HUDEP-2 (cell line): ENCODE measurements around the gene PIN1.
A peak's percentile ranks its signal among the peaks of the same experiment; 100 is the strongest.
"Not testable (repeated sequence)": the region's sequence is repeated elsewhere in the genome, so short reads cannot be mapped to it uniquely, and the experiment has no call there.

ENCODE experiments used
- DNase-seq, 76 experiments: peaks; one replicate each; lab custom pipeline; 2025; ENCODE audit not compliant: unreplicated experiment in 76 of 76; lab: John Stamatoyannopoulos, UW

Gene PIN1

DNA sequence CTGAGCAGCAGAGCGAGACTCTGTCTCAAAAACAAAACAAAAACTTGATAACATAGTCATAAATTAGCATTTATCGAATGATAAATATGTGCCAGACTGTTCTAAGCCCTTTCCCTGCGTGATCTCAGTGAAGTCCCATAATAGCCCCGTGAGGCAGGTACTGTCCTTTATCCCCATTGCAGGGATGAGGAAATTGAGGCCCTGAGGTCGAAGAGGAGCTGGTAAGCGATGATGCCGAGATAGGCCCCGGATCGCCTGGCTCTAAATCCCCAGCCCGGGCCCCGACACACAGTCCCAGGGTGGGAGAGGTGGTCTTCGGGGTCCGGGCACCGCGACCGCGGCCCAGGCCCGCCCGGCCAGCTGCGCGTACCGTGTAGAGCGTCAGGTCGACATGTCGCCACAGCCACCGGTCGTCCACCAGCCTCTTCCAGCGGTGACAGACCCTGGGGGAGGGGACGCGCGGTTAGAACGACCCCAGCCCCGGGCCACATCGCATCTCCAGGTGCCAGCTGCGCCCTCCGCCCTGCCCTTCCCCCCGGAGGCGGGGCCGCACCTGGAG lies 16.9 kb upstream of the PIN1 start:
- no peak for DNase-seq

DNA sequence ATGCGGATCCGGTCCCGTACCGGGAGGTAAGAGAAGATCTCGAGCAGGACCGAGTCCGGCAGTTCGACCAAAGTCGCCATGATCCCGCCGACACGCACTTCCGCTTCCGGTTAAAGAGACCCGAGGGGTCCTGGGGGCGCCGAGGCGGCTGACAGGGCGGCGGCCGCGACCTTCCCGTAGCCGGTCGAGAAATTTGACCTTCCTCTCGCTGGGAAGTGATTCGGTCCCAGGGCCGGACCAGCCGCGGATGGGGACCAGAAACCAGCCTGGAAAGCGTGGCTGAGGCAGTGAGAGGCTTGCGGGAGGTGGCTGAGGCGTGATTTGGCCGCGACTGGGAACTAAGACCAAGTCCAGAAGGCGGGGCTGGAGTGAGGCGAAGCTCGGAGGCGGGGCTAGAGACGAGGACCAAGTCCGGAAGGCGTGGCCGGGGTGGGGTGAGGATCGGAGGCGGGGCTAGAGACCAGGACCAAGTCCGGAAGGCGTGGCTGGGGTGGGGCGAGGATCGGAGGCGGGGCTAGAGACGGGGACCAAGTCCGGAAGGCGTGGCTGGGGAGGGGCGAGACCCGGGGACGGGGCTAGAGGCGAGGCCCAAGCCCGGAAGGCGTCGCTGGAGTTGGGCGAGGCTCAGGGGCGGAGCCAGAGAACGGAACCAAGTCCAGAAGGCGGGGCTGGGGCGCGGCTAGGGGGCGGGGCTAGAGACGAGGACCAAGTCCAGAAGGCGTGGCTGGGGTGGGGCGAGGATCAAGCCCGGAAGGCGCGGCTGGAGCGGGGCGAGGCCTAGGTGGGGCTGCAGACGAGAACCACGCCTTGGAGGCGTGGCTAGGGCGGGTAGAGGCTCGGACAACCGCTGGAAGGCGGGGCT lies 16.2 kb upstream of the PIN1 start, which contains the start of gene FBXL12:
FBXL12 (minus strand) TSS at position 346 of the 862 bp plus-strand sequence; CDS start at position 80, 266 bp downstream.
- peak; percentile 97 to 100 (median 100) for DNase-seq

DNA sequence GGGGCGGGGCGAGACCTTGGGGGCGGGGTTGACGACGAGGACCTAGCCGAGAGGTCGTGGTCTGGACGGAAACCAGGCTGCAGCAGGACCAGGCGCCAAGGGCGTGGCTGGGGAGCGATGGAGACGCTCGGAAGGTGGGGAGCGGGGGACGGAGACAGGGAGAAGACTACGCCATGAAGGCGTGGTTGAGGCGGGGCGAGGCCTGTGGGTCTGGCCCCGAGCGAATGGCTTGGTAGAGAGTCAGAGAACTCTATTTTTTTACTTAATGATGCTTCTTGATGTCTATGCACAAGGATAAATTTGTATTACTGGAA lies 15.6 kb upstream of the PIN1 start:
- peak in 4 of 76 experiments; percentile 98 to 100 (median 98) for DNase-seq

DNA sequence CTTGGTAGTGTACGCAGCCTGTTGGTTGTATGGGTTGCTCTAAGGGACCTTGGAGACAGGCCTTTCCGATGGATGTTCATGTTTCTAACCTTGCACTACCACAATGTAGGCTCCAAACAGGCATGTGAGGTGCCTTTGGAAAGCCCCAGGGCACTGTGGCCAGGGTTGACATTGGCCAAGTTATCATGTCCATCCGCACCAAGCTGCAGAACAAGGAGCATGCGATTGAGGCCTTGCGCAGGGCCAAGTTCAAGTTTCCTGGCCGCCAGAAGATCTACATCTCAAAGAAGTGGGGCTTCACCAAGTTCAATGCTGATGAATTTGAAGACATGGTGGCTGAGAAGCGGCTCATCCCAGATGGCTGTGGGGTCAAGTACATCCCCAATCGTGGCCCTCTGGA lies 15.1 kb upstream of the PIN1 start:
- DNase-seq: peak in 1 of 76 experiments; percentile 7

DNA sequence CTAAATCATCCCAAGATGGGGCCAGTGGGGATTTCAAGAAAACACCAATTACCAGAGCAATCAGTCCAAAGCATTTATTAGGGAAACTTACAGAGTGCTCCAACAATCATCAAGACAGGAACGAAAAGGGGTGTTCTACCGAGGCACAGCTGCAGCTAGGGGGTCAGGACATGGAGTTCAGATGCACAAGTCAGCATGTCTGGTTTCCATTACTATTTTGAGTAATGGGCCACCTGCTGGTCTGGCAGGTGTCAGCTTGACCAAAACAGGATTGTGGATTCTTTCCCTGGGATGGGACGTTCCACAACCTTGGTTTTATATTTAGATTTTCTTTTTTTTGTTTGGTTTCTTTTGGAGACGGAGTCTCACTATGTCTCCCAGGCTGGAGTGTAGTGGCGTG lies 11.3 kb upstream of the PIN1 start:
- no peak for DNase-seq

DNA sequence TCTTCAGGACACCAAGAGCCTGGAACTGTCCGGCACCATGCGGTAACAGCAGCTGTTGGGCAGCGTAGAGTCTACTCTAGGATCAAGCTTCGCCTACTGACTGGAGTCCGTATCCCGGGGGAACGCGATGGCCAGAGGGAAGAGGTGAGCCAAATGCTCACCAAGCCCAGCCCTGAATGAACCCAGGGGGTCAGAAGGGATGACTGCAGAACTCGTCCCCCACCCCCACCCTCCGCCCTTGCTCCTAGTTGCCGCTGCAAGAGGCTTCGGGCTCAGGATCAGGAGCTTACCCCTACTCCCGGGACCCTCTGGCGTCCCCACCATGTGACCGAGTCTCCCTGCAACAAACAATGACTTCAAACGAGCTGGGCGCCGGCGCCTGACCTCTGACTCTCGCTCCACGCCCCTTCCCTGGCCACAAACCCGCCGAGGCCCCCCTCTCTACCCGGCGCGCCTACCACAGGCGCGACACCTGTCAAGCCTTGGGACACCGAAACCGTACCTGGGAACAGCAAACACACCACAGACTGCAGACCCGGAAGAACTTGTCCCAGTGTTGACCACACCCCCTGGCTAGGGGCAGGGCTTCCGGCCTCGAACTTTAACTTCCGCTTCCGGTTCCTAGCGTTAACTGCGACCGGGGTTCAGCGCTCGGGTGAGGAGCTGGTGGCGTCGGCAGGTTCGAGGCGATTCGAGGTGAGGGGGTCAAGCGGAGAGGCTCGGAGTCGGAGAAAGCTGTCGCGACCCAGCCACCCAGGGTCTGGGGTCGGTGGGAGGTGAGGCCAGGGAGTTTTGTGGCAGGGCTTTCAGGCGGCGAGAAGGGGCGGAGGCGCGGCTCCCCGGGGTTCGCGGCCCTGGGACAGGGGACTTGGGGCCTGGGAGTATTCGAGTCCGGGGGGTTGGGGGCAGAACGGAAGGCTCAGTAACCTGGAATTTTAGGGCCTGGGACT lies 7.6 kb upstream of the PIN1 start, which contains the start of gene UBL5:
UBL5 (plus strand) TSS at position 630 of the 950 bp plus-strand sequence. CDS start 420 bp downstream, outside the sequence.
- DNase-seq: peak in 75 of 76 experiments; percentile 43 to 96 (median 87)

DNA sequence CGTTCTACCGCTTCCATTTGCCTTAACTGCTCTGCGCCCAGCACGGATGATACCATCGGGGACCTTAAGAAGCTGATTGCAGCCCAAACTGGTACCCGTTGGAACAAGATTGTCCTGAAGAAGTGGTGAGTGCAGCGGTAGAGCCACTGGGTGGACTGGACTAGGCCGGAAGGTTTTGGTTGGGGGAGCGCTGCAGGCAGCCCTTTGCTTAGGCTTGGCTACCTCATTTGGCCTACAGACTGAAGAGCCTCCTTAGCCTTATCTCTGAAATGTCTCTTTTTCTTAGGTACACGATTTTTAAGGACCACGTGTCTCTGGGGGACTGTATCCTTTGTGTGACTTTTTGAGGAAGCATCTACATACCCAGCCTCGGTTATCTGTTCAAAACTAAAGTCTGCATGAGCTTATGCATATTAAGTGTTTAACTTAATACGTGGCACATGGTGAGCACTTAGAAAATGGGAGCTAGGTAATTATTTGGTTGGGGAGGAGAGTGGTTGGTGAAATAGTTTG lies 6.5 kb upstream of the PIN1 start:
- DNase-seq: peak in 1 of 76 experiments; percentile 16

DNA sequence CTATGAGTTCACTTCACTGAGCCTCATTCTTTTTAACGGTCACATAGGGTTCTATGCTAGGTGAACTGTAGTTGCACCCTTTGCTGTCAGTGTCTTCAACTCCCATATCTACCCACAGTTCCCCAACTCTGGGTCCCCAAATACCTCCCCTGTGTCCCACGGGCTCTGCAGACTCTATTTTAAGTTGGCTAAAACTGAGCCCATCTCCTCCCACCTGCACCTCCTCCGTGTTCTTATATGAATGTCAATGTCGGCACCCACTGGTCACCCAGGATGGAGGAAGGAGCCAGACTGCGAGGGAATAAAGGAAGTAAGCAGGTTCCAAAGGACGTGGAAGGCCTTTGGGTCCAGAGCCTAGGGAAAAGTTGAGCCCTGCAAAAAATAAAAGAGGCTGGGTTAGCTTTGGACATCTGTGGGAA lies 802 bp upstream of the PIN1 start:
- DNase-seq: no peak

DNA sequence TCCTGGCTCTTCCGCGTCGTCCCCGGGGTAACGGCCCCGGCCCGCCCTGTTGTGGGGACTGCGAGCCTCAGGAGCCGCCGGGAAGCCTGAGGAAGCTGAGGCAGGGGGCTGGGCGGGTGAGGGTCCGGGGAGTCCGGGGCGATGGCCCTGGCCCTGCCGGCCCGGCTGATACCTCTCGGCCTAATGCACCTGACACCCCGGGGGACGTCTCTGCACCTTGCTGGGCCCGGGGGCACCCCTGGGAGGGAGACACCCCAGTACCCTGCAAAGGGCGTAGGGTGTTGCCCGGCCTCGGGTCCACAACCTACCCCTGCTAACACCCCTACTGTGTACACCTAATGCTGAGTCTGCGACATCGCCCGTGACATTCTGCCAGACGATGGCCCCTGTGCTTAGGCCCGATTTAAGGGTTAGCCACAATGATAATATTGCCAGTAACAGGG lies 410 bp downstream of the PIN1 start:
- peak in 3 of 76 experiments; percentile 28 to 45 (median 42) for DNase-seq

DNA sequence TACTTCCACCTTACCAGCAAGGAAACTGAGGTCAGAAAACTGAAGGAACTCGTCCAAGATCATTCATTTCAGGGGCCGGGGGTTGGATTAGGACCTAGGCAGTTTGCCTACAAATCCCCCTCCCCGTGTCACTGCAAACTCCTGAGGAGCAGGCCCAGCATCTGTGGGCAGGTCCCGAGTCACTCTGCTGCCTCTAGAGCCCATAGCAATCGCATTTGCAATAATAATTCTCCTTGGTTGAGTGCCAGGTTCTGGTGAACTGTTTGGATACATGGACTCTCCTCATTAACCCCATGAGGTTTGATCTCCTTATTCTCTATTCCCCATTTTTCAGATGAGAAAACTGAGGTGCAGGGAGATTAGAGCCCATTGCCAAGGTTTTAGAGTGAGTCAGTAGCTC lies 903 bp downstream of the PIN1 start:
- DNase-seq: peak in 49 of 76 experiments; percentile 14 to 73 (median 38)

DNA sequence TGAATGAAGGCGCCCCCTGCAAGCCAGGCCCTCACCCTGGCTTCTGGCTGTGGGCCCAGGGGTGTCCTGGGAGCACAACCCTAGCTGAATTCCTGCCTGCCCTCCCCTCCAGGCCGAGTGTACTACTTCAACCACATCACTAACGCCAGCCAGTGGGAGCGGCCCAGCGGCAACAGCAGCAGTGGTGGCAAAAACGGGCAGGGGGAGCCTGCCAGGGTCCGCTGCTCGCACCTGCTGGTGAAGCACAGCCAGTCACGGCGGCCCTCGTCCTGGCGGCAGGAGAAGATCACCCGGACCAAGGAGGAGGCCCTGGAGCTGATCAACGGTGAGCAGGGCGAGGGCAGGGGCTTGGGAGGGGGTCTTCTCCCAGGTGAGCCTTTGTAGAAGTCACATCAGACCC lies 3.2 kb downstream of the PIN1 start:
- no peak for DNase-seq

DNA sequence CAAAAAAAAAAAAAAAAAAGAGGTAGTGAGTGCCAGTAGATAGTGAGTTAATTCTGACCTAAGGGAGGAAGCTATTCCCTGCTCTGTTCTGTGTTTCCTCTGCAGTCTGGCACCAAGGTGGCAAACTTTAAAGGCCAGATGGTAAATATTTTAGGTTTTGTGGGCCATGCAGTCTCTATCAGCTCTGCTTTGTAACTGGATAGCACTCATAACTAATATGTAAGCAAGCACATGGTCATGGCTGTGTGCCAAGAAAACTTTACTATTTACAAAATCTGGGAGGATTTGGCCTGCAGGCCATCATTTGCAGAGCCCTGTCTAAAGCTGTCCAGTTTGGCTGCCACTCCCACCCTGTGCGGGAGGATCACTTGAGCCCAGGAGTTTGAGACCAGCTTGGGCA lies 4.3 kb downstream of the PIN1 start:
- no peak for DNase-seq

DNA sequence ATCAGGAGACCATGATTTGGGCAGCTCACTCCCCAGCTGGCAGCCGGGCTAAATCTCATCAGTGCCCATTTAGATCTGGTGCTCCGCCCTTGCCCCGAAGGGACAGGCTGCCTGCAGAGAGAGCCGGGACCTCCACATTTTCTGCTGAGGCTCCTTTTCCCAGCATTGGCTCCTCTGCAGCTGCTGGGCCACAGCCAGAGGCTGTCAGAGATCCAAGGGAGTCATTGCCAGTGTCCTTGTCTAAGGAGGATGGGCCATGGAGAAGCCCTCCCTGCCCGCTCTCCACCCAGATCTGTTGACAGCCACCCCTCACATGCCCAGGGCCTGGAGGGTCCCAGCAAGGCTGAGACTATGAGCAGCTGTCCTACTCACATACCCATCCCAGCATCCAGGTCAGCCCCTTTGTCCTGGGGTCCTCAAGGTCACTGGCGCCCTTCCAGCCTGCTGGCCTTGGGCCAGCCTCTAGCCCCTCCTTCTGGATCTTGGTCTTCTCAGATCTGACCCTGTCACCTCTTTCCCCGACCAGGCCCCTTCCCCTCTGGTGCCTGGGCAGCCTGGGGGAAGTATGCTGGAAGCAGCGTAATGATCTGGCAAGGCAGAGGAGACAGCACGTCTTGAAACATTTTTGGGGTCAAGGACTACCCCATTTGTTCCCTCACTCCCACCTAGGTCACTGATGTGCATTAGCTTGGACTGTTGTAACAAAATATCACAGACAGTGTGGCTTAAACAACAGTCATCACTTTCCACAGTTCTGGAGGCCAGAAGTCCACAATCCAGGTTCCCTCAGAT lies 7.9 kb downstream of the PIN1 start:
- no peak for DNase-seq

DNA sequence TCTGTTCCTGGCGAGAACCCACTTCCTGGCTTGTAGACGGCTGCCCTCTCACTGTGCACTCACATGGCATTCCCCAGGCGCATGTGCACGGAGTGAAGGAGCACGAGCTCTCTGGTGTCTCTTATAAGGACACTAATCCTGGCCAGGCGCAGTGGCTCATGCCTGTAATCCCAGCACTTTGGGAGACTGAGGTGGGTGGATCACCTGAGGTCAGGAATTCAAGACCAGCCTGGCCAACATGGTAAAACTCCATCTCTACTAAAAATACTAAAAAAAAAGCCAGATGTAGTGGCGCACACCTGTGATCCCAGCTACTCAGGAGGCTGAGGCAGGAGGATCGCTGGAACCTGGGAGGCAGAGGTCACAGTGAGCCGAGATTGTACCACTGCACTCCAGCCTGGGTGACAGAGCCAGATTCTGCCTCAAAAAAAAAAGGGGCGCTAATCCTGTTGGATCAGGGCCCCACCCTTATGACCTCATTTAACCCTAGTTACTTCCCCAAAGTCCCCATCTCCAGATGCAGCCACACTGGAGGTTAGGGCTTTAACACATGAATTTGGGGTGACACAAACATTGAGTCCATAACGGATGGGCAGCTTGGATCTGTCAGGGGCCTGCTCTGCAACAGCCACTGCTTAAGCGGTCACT lies 8.6 kb downstream of the PIN1 start:
- not testable (repeated sequence) for DNase-seq

DNA sequence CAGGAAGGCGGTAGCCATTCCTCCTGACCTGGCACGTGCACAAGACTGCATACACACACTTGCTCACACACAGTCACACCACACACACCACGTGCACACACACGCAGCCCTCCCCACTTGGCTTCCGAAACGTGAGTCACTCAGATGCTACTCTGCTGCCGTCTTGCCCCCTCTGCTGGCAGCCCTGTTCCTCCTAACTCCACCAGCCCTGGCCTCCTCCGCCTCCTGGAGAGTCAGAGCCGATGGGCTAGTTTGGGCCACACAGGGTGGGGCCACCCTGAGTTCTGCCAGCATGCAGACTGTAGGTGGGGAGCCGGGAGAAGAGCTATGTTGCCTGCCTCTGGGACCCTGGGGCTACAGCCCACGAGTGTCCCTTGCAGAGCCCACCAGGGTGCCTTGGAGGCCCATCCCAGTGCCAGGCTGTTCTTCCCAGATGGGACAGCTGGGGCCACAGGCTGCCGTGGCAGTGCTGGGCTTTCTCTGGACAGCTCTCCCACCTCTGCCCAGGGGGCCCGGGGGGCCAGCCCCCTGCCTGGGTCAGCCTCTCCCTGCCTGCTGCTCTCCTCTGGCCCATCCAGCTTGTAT lies 12.1 kb downstream of the PIN1 start:
- DNase-seq: peak in 64 of 76 experiments; percentile 16 to 87 (median 58)

DNA sequence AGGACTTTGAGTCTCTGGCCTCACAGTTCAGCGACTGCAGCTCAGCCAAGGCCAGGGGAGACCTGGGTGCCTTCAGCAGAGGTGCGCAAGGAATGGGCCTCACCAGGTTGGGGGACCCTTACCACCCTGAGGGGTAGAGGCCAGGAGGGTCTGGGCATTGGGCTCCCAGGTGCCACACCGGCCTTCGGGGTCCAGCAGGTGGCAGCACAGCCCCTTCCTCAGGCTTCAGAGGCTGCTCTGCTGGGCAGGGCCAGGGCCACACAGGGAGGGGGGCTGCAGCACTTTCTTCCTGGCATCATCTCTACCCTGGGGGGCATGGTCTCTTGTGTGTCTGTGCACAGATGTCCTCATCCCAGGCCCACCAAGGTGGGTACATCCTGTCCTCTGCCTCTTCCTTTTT lies 12.9 kb downstream of the PIN1 start:
- peak in 1 of 76 experiments; percentile 10 for DNase-seq

DNA sequence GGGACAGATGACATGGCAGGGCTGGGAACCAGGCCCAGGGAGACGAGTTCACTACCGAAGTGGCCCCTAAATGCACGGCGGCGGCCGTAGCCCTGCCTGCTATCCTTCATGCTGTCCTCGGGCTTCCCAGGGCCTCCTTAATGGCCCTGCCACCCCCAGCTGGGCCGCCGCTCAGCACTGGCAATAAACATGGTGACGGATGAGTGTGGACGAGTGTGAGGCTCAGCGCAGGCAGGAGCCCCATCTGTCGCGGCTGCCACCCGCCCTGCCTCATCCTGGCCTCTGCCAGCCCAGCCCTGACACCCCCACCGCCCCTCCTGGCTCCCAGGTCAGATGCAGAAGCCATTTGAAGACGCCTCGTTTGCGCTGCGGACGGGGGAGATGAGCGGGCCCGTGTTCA lies 13.6 kb downstream of the PIN1 start:
- DNase-seq: no peak

DNA sequence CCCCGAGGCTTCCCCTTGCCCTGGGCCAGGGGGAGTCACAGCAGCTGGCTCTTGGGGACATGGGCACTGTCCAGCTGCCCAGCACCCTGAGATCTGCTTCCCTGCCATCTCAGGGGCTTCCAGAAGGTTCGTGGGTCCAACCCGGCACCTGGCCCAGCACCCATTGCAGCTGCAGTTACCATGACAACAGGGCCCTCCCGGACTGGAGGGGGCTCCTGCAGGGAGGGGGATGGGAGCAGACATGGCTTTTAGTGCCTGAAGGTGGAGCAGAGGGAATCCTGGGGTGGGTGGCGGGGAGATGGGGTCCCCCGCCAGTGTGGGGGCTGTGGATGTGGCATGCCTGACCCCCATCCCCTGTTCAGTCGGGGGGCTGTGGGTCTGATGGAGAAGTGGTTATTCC lies 14.7 kb downstream of the PIN1 start:
- no peak for DNase-seq
